ENCODE results near the gene DNPH1.

Gene DNPH1, protein sequence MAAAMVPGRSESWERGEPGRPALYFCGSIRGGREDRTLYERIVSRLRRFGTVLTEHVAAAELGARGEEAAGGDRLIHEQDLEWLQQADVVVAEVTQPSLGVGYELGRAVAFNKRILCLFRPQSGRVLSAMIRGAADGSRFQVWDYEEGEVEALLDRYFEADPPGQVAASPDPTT

DNA sequence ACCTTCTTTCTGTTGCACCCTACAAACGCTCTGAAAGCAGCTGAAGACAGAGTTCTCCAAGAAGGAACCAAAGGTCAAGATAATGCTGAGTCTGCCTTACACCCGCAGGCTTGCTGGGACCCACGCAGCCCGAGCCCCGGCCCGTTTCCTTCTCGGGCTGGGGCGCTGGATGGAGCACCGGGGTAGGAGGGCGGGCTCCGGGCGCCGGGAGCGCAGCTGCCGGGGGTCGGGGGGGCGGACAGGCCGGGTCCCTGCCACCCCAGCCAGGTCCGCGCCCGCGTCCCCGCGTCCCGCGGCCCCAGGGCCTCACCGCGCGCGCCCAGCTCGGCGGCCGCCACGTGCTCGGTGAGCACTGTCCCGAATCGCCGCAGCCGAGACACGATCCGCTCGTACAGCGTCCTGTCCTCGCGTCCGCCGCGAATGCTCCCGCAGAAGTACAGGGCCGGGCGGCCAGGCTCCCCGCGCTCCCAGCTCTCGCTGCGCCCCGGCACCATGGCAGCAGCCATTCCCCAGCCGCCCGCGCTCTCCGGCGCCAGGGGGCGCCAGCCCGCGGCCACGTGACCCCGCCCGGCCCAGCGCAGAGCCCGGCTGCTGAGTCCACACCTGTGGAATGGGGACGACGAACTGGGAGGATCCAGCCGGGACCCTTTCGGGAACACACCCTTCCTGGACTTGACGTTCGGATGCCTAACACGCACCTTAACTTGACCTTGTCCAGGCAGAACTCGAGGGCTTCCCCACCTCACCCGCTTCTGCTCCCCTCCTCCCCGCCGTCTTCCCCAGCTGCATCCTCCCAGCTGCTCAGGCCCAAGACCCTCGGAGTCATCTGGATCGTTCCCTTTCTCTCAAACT, at the start of gene DNPH1:
TSS of gene DNPH1 (minus strand) at position 531 of the 852 bp plus-strand sequence. CDS start at position 506, 25 bp downstream.
- in situ Hi-C loops (cut with MboI; ENCODE audit: low sequenced_read_pairs), result no loop called here

DNA sequence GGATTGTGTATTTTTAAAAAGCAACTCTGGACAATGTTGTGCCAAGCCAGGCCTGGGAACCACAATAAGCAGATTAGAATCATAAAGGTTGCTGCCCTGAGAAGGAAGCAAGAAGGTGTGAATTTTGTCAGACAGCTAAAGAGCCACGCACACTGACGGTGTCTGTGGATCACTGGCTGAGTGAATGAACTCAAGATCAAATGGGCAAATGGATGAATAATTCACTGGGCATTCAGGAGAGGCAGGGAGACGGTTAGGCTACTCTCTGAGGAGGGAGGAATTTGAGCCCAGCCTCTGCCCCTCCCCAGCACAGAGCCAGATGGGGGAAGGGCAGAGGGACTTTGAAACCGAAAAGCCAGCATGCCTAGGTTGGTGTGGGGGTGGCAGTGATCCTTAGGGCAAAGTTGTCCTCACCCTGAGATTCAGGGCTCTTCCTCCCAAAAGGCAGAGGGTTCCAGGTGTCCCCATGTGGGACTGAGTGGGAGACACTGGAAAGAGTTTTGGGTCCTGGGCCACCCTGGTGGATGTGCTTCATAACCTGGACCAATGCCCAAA, 49.3 kb upstream of the DNPH1 start:
- in situ Hi-C loops (cut with MboI; ENCODE audit: low sequenced_read_pairs), result no loop called here

DNA sequence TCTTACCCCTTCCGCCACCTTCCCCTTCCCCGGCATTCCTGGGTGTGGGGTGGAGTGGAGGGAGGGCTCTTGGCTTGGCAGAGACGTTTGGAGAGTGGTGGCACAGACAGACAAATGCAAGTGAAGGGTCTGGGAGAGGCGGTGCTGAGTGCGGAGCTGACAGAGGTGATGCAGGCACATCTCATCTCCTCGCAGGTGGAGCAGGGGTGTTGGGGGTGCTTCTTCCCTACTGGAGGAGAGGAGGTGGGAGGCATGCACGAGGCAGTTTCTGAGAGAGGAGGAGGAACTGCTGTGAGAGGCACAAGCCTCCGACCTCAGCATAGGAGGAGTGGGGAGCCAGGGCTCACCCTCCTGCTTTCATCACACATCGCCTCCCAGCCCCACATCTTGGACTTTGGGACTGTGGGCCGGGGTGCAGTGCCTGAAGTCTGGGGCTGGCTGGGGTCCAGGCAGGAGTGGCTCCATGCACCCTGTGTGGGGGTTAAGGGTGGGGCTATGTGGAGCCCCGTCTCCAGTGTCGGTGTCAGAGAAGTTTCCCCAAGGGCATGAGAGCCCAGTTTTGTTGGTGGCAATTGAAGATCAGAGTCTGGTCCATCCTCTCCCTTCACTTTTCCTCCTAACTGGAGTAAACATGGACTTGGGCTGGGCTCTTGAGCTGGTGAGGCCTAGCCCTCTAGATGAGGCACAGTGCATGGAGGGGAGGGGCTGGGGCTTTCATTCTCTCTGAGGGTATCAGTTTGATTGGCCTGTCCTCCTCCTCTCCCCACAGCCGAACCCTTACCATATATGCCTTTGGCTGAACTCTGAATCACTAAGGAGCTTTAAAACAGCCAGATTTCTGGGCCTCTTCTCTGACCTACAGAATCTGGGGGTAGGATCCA, 48.6 kb upstream of the DNPH1 start:
- in situ Hi-C loops (cut with MboI; ENCODE audit: low sequenced_read_pairs), result no loop called here

DNA sequence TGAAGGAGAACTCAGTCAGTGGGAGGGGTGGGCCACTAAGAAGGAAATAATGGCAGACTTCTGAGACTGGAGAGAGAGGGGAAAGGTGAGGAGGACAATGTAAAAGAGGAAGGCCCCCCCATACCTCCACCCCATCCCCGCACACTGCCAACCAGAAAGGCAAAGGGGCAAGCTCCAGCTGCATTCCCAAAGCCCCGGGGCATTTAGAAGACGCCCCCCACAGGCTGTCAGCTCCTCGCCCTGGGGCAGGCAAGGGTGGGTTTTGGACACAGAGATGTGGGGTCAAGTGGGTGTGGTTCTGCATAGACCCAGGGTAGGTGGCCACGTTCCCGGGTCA, 48.0 kb upstream of the DNPH1 start:
- in situ Hi-C loops (cut with MboI; ENCODE audit: low sequenced_read_pairs), result no loop called here

DNA sequence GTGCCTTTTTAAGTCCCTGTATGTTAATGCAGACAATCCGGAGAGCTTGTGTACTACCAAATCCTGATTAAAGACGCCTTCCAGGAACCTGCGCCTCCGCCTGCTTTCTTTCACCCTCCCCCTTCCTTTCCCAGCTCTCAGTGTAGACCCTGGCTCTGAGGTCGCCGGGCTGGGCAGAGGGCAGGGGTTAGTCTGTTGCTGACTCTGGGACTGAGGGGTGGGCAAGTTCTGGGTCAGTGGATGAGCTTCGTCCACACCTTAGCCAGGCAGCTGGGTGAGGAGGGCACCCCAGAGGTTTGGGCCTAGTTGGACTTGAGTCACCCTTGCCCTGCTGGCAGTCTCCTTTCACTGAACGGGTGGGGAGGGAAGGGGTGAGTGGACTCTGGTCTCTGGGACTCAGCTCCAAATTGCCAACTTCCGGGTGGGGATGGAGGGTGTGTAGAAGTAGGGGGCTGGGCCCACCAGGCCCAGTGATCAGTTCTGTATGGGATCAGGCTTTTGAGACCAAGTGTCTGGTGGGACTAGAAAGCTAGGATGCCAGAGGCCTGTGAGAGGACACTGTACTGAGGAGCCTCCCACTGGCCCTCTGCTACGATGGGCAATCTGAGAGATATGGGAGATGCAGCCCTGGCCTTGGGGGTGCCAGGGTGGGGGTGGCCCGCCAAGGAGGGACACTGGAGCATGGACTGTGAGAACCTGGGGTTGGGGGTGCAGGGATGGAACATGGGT, 47.5 kb upstream of the DNPH1 start:
- in situ Hi-C loops (cut with MboI; ENCODE audit: low sequenced_read_pairs), result no loop called here

DNA sequence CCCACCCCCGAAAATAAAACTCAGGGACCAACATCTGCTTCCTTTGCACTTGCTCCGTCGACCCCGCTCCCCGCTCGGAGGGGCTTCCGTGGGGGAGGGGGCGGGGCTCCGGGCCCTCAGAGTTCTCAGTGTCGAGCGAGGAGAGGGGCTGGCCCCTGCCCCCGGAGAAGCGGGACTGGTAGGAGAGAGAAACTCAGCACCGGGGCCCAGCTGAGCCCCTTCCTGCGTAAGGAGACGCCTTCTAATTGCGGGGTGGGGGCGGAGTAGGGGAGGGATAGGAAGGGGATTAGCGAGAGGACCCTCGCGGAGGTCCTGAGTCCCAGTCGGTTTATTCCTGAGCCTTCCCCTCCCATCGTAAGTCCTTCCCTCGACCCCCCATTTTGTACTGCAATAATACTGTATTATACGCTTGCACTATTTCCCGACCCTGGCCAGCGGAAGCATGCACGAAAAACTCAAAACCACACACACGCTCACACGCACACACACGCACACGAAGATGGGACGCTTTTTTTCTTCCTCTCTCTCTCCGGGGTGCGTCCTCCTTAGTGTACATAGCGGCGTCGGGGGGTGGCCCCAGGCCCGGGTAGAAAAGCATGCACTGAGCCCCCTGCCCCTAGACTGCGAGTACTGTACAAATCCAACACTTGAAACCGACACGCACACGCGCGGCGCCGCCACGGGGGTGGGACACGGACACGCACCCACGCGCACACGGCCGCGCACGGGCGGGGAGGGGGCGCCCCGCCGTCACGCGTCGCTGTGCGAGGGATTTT, 46.7 kb upstream of the DNPH1 start:
- in situ Hi-C loops (cut with MboI; ENCODE audit: low sequenced_read_pairs), result no loop called here

DNA sequence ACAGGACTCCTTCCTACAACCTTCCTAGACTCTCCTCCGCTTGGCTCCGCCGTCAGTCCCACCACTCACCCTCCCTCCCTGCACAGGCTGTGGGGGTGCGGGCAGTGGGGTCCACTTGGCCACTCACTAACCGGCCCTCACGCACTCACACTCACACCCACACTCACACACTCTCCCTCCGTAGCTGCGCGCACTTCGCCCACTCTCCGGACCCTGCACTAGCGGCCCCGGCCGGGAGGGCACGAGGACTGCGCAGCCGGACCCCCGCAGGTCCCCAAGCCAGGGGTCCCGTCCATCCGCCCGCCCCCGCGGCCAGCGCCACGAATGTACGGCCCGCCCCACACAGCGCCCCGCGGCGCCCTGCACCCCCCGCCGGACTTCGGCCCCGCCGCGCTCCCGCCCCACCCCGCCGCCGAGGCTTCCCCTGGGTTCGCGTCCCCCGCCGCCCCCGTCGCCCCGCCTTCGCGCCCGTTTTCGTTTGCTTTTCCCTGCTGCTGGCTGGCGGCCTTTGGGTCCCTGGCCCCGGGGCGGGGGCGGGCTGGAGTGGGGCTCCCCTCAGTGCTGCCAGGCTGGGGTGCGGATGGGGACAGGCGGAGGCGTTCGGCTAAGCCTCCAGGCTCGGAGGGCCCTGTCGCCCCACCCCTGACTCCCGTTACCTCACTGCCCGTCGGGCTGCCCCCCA, 45.8 kb upstream of the DNPH1 start:
- in situ Hi-C loops (cut with MboI; ENCODE audit: low sequenced_read_pairs), result no loop called here

DNA sequence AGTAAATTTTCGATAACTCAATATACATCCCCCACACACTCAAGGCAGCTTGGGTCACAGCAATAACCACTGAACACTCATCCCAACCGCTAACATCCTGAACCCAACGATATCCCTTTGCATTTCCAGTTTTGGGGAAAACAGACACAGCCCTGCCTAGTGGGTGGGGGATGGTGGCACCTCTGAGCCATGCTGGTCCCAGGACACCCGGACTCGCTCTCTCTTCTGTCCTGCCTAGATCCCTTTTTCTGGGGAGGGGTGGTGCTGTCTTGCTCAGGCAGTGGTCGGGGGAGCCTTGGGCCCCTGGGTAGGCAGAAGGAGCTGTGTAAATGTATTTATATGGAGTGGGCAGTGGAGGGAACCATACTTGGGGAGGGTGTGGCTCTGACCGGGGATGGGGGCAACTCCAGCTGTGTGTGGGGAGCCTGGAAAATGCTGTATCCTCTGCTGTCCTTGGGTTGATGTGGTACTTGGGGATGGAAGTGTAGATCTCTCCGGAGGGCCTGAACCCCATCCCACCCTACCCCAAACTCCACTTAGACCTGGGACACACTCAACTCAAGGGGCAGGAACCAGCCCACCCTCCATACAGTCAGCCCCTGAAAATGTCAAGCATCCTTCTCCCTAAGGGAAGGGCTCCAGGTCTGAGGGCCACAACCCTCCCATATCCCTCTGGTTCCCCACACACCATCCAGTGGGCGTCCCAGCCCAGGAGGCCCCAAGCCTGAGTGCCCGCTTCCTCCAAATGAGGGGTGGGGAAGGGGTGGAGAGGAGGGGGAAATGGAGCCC, 45.0 kb upstream of the DNPH1 start:
- in situ Hi-C loops (cut with MboI; ENCODE audit: low sequenced_read_pairs), result no loop called here

DNA sequence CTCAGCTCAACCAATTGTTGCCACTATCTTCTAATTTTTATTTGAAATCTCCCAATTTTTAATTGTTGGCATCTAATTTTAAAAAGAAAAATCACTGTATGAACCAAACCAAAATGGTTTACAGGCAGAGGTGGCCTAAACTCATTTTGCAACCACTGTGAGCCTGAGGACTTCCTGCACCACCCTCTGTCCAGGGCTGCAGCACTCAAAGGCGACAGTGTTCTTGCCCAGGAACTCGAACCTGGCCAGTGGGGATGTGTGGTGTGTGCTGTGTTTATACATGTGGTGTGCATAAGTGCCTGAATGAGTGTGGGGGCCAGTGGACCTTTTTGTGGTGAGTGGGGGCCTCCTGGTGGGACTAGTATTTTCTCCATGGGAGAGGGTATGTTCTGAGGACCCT, 44.4 kb upstream of the DNPH1 start:
- in situ Hi-C loops (cut with MboI; ENCODE audit: low sequenced_read_pairs), result no loop called here

DNA sequence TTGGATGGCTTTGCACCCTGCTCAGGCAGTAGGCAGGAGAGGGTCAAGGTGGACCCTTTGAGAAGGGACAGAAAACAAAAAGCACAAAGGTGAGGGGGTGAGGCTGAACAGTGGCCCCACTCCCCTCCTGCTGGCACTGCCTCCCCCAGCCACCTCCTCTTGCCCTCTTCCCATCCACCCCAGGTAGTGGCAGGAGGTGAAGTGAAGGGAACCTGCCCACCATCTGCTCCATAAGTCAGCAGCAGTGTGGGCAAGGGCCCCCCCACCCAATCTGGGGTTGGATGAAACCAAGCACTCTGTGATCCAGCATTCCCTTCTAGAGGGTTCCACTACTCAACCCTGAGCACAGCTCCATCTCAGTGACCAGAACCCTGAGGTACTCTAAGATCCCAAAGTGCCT, 42.7 kb upstream of the DNPH1 start:
- in situ Hi-C loops (cut with MboI; ENCODE audit: low sequenced_read_pairs), result no loop called here

DNA sequence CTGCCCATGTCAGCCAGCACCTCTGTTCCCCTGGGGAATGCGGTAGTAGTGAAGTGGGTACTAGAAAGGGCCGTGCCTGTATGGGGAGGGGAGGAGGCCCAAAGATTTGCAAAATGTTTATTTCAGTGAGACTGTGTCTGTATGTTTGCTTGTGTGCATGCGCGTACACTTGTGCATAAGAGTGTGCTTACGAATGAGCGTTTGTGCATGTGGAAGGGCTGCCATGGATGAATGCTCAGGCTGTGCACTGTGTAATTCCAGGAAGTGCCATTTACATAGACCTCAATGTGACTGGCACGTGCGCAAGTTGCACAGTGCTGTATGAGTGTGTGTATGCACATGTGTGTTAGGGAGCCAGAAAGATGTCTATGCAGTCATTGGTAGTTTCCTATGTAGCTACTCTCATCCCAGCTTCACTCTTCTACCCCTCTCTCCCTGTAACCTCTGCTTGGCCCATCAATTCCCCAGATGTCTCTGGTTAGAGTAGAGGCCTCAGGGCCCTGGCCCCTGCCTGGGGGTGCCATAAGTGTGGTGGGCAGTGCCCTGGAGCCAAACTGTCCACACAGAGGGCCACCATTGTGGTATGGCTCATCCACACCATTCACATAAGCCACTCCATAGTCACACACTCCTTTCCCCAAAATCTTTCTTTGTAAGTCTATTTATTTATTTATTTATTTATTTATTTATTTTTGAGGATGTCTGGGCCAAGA, 42.0 kb upstream of the DNPH1 start:
- in situ Hi-C loops (cut with MboI; ENCODE audit: low sequenced_read_pairs), result no loop called here

DNA sequence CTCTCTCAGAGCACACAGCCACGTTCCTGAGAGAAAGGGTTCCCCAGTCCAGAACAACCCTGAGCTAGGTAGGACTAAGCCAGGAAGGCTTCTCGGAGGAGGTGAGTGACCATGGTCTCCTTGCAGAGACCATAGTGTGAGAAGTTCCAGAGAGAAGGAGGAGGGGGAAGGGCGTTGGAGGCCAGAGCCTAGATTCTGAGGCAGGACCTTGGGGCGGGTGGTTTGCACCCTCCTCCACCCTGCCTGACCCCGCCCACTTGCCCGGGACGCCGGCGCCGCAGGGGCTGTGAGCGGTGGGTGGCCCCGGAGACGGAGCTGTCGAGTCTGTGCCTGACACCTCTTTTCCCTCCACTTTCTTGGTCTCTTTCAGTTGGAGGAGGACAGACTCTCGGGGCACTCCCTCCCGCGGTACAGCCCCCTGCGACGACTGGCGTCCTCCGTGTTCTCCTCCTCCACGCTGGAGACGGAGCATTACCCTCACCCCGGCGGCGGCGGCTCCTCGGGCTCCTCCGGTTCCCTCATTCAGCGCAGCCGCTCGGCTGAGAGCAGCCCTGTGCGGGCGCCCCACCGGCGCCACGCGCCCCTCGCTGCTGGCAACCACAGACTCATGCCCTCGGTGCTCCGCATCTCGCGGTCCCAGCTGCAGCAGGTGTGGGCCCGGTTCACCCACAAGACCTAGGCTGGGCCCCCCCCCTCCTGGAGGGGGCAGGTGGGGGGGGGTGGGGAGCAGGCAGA, 40.2 kb upstream of the DNPH1 start:
- in situ Hi-C loops (cut with MboI; ENCODE audit: low sequenced_read_pairs), result no loop called here

DNA sequence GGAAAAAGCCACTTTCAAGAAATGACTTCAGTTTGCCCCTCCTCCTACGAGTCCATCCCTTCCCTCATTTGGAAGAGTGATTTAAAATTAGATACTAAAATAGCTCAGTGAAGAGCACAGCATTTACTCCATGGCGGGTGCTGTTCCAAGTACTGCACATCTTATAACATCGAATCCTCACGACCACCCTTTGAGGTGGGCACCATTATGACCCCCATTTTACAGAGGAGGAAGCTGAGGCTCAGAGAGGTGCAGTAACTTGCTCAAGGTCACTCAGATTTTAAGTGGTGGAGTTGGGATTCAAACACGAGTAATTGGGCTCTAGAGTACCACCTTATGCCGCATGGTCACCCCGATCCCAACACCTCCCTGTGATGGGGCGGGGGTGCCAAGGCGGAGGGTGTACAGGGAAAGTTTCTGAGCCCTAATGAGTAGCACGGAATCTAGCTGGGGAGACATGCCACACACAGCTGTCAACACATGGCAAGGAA, 39.5 kb upstream of the DNPH1 start:
- in situ Hi-C loops (cut with MboI; ENCODE audit: low sequenced_read_pairs), result no loop called here

DNA sequence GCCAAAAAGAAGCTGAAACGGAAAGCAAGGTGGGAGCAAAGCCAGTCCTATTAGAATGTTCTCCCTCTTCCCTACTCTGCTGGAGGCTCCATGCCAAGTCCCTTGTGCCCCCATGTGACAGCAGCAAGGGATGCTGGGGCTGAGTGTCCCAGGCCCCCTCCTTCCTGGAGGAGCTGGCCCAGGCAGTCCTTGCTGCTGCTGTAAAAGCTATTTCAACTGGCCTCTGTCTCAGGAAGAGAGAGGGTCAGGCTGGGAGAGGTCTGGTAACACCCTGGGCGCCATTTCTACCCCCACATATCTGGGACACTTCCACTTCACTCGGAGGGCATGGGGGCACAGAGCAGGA, 39.0 kb upstream of the DNPH1 start:
- in situ Hi-C loops (cut with MboI; ENCODE audit: low sequenced_read_pairs), result no loop called here

DNA sequence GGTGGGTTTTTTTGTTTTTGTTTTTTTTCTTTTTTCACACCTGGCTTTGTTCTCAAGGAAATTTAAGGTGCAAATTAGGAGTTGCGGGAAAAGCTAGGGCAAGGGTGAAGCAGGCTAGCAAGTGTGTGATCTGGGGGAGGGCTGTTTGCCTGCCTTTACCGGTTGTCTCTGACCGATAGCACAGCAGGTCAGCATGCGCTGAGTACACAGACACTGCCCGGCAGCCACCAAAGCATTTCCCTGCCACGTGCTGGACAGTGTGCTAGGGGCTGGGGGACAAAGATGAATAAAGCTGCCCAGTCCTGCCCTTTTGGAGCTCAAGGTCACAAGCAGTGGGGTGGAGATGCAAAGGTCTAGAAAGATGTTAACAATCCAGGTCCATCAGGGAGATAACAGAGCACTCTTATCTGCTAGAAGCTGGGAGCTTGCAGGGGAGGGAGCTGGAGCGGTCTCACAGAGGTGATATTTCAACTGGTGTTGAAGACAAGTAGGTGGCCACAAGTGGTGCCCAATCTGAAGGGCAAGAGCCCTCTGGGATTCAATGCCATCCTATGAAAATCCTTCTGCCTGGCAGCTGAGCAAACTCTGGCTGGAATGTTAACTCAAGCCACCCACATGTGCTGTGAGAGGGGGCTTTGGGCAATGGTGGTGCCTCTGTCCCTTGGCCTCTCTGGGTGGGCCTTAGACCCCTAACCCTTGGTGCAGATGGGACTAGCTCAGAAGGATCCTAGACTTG, 38.5 kb upstream of the DNPH1 start:
- in situ Hi-C loops (cut with MboI; ENCODE audit: low sequenced_read_pairs), result no loop called here

DNA sequence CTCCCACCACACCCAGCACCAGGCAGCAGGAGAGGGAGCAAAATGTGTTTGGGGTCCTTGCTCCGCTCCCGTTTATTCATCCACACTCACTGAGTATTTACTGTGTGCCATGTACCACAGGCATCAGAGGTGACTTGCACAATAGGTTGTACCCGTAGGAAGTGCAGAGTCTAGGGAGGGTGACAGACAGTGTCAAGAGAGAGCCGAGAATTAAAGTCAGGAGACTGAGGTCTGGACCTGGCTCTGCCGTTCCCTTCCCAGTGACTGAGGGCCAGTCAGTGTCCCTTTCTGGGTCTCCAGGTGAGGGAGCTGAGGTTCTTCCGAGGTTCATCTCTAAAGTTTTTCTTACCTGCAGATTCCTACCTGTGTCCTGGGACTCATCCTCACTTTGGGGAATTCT, 36.3 kb upstream of the DNPH1 start:
- in situ Hi-C loops (cut with MboI; ENCODE audit: low sequenced_read_pairs), result no loop called here
